A549 (cell line): ENCODE measurements around the gene TDO2. TPM values are rescaled to one million over a fixed set of nuclear protein-coding genes. Genes with fewer than 3 reads are reported as not detected.

ENCODE experiments used
- ATAC-seq, 2 experiments: fragments of 200-7000 bp in 1 of 2; fragments of >200 bp in 1 of 2; cut with Nextera tagmentation in 1 of 2; cut with Tn5 transposase in 1 of 2; 3 replicates each; pipeline versions ENCODE4 v1.8.0 to v1.9.1; 2018 to 2020; ENCODE audit warnings: mild to moderate bottlenecking in 1 of 2, moderate library complexity in 1 of 2
- CTCF ChIA-PET: fragments of 300-600 bp; sonication (Branson Sonifier 250); formaldehyde crosslinking; extraction: SDS; loops from one replicate; lab custom pipeline; 2021; ENCODE audit warnings: antibody characterized with exemption, inconsistent platforms; lab: Yijun Ruan, JAX
- POLR2A ChIA-PET: fragments of 350-600 bp; formaldehyde crosslinking; extraction: SDS; loops from one replicate; lab custom pipeline; 2021; ENCODE audit warnings: antibody characterized with exemption, inconsistent platforms; lab: Yijun Ruan, JAX
- DNase-seq, 2 experiments: peaks; one replicate each; pipeline versions ENCODE4 v3.0.0 to v3.0.0-alpha.2; 2011 to 2016; ENCODE audit warnings: low read depth in 1 of 2, low spot score in 1 of 2
- FAIRE-seq: peaks from 2 replicates; lab custom pipeline; 2011; peaks lifted over from hg19 to GRCh38; lab: Jason Lieb, UNC
- H3K27ac ChIP-seq, 2 experiments: fragments of >200 bp; sonication (Bioruptor Twin); formaldehyde crosslinking; 3 replicates each; pipeline ENCODE4 v1.5.1; 2016 to 2017
- H3K4me1 ChIP-seq: fragments of >200 bp; sonication (Bioruptor Twin); formaldehyde crosslinking; 3 replicates; pipeline ENCODE4 v1.6.1; 2016
- H3K4me2 ChIP-seq: fragments of >200 bp; sonication (Bioruptor Twin); formaldehyde crosslinking; 3 replicates; pipeline ENCODE4 v1.6.1; 2016
- H3K4me3 ChIP-seq: fragments of >200 bp; sonication (Bioruptor Twin); formaldehyde crosslinking; 3 replicates; pipeline ENCODE4 v1.5.1; 2016
- H3K9me3 ChIP-seq: fragments of >200 bp; sonication (Bioruptor Twin); formaldehyde crosslinking; 3 replicates; pipeline ENCODE4 v1.6.1; 2016
- CEBPB ChIP-seq, 2 experiments: fragments of >200 bp in 1 of 2; sonication (Bioruptor Twin) in 1 of 2; formaldehyde crosslinking in 1 of 2; IDR thresholded peaks; 2 replicates each; pipeline ENCODE4 v1.6.1; 2012 to 2016
- CHD2 ChIP-seq: fragments of 150-350 bp; IDR thresholded peaks from 2 replicates; pipeline ENCODE4 v1.6.1; 2014; ENCODE audit warnings: low read length; ENCODE audit not compliant: partially characterized antibody
- EHF ChIP-seq: fragments of 250-450 bp; sonication (Bioruptor Pico); IDR thresholded peaks from 2 replicates; pipeline ENCODE4 v1.5.0; 2020; ENCODE audit warnings: mild to moderate bottlenecking
- FOSL2 ChIP-seq, 2 experiments: fragments of 450-650 bp in 1 of 2; fragments of >200 bp in 1 of 2; sonication (Bioruptor Twin) in 1 of 2; formaldehyde crosslinking; IDR thresholded peaks; 2 replicates each; pipeline versions ENCODE4 v1.5.0 to v1.6.1; 2016 to 2020; ENCODE audit warnings: mild to moderate bottlenecking in 1 of 2, moderate library complexity in 1 of 2
- FOXS1 ChIP-seq: fragments of 250-450 bp; sonication (Bioruptor Pico); IDR thresholded peaks from 2 replicates; pipeline ENCODE4 v1.5.0; 2020; ENCODE audit warnings: mild to moderate bottlenecking, moderate library complexity
- GATA3 ChIP-seq: IDR thresholded peaks from 2 replicates; pipeline ENCODE4 v1.6.1; 2012; ENCODE audit warnings: borderline replicate concordance
- HEYL ChIP-seq: fragments of 250-450 bp; sonication (Bioruptor Pico); IDR thresholded peaks from 2 replicates; pipeline ENCODE4 v1.8.0; 2021; ENCODE audit warnings: mild to moderate bottlenecking, moderate library complexity
- HOXB5 ChIP-seq: fragments of 250-450 bp; sonication (Bioruptor Pico); IDR thresholded peaks from 2 replicates; pipeline ENCODE4 v1.5.0; 2020; ENCODE audit warnings: mild to moderate bottlenecking, moderate library complexity
- MYC ChIP-seq: IDR thresholded peaks from 2 replicates; pipeline ENCODE4 v1.6.1; 2012; ENCODE audit warnings: mild to moderate bottlenecking, inconsistent platforms, low read length, improper control_type of control experiment, borderline replicate concordance
- NFE2L2 ChIP-seq: fragments of 150-350 bp; conservative IDR thresholded peaks from 2 replicates; pipeline ENCODE4 v1.6.1; 2014; ENCODE audit warnings: low read length
- NR3C1 ChIP-seq: fragments of >200 bp; sonication (Bioruptor Twin); formaldehyde crosslinking; IDR thresholded peaks from 3 replicates; pipeline ENCODE4 v1.6.1; 2017
- PHF8 ChIP-seq: fragments of 200-600 bp; sonication (generic); IDR thresholded peaks from 2 replicates; pipeline ENCODE4 v1.6.1; 2016; ENCODE audit warnings: low read depth, mild to moderate bottlenecking, antibody characterized with exemption, moderate library complexity, borderline replicate concordance
- POLR2A ChIP-seq: IDR thresholded peaks from 2 replicates; pipeline ENCODE4 v1.6.1; 2012; ENCODE audit warnings: mild to moderate bottlenecking, low read length
- RCOR1 ChIP-seq: fragments of 150-350 bp; IDR thresholded peaks from 2 replicates; pipeline ENCODE4 v1.6.1; 2014; ENCODE audit warnings: antibody characterized with exemption, low read length, low read depth
- RNF2 ChIP-seq: fragments of 200-600 bp; sonication (generic); IDR thresholded peaks from 2 replicates; pipeline ENCODE4 v1.6.1; 2016; ENCODE audit warnings: low read depth, mild to moderate bottlenecking, antibody characterized with exemption, moderate library complexity, borderline replicate concordance
- SREBF2 ChIP-seq: fragments of 450-650 bp; IDR thresholded peaks from 2 replicates; pipeline ENCODE4 v1.6.1; 2014; ENCODE audit warnings: mild to moderate bottlenecking, moderate library complexity
- WGBS: methylation state at CpG from one replicate; pipeline ENCODE4 v1.1.6; 2017; ENCODE audit errors: missing lambda C conversion rate; 5-methylcytosine and 5-hydroxymethylcytosine counted together
- polyA plus RNA-seq, 4 experiments: library from polyadenylated mRNA; depleted of rRNA in 3 of 4; stranded (reverse); fragments of >200 nt; fragmentation: RNase III in 1 of 4; extraction: RNeasy Plus Mini Kit Qiagen cat#74134 plus additional on column Dnase treatment in 1 of 4; gene quantifications; 2 replicates in 3 of 4; 3 replicates in 1 of 4; pipeline ENCODE4 v1.2.3, GENCODE V29; 2011 to 2017
- TF ChIP-seq, protein P1 (sequence below): fragments of >200 bp; sonication (Bioruptor Twin); formaldehyde crosslinking; IDR thresholded peaks from 3 replicates; pipeline ENCODE4 v1.6.1; 2016
- TF ChIP-seq, protein P2 (sequence below): fragments of 150-350 bp; IDR thresholded peaks from 2 replicates; pipeline ENCODE4 v1.6.1; 2014; ENCODE audit warnings: low read depth, mild to moderate bottlenecking, low read length
- TF ChIP-seq, protein P3 (sequence below): fragments of 200-600 bp; sonication (generic); IDR thresholded peaks from 2 replicates; pipeline ENCODE4 v1.6.1; 2016; ENCODE audit warnings: antibody characterized with exemption, mild to moderate bottlenecking, moderate library complexity

Gene TDO2
- polyA plus RNA-seq, 2 of the 4 experiments (the other 2 are of a cell fraction), result 2.6 to 2.9 TPM

DNA sequence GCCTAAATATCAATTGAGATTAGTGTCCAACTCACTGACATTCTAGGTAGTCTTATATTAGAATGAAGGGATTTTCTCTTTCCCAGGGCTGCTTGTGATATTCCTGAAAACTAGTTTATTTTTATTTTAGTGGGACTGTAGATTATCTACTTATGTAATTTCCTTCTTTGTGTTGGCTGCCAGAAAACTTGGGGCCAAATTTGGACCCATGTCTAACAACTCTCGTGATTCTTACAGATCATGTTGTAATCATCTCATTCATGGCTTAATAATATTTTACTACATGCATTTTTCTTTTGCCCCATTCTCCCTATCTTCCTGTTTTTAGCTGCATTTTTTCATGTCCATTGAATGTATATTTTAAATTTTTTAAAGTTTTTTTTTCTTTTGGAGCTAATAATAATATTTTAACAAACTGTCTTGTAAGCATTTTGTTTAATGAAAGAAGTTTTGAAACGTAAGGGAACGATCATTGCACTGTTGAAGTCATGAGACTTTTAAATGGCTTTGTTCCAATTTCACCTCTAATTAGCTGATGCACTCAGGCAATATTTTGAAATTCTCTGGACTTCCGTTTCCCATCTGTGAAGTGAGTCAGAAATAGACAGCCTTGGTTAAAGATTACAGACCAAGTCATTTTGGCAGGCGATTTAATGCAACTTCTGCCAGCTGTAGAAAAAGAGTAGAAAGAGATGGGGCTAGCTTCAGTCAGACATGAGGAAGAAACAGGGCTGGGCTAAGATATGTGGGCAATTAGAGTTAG lies 14.3 kb upstream of the TDO2 start:
- WGBS, result 16% methylated on average over 5 of the region's 5 CpGs
- TF ChIP-seq, protein P1, sequence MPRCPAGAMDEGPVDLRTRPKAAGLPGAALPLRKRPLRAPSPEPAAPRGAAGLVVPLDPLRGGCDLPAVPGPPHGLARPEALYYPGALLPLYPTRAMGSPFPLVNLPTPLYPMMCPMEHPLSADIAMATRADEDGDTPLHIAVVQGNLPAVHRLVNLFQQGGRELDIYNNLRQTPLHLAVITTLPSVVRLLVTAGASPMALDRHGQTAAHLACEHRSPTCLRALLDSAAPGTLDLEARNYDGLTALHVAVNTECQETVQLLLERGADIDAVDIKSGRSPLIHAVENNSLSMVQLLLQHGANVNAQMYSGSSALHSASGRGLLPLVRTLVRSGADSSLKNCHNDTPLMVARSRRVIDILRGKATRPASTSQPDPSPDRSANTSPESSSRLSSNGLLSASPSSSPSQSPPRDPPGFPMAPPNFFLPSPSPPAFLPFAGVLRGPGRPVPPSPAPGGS, result no peak
- TF ChIP-seq FOSL2 (IDR thresholded peaks at IDR 0.05) (no peak), FOSL2 (CRISPR knock-in tag; IDR thresholded peaks at IDR 0.05) (peak; percentile 31; the same call in 1 of the 2 replicates)
- TF ChIP-seq, all 56 proteins: peak for 1
- ATAC-seq (no peak), FAIRE-seq (no peak), DNase-seq (peak in 1 of 2 experiments; percentile 9)
- Histone ChIP-seq H3K4me1 (0 out of 3 replicates have a peak, but pooled peaks cover 6% of the 10 kb centered on the region), H3K9me3 (no peaks in the 10 kb centered on the region), H3K27ac (no peak overlapping the region), H3K4me2 (0 out of 3 replicates have a peak overlapping the region, but pooled peaks have one; percentile 5), H3K4me3 (no peak overlapping the region)
- ChIA-PET POLR2A (interaction anchor here (0.6 kb wide), 1 partner anchor 38 kb away, joined by 3 read pairs; no protein-coding TSS in a partner anchor), CTCF (interaction anchor here (0.6 kb wide), 1 partner anchor 64 kb away, joined by 3 read pairs; no protein-coding TSS in a partner anchor)

DNA sequence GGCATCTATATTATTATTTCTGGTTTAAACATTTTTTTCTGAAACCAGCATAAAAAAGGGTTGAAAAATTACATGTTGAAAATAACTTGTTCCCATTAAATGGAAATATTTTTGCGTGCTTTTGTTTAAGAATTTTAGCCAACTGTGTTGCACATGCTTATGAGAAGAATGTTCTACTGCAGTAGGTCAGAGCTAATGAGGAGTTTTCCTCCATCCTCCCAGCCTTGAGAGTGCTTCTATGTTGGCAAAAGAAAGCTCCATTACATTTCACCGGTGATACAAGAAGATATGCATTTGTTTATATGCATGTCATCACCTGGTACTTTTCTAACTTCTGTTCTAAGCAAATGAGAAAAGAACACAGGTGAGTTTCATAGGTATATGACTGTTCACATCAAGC lies 13.6 kb upstream of the TDO2 start:
- ATAC-seq, result no peak
- TF ChIP-seq GATA3 (no peak), RNF2 (no peak), CEBPB (IDR thresholded peaks at IDR 0.05) (no peak), EHF (no peak), FOXS1 (CRISPR knock-in tag) (no peak), RCOR1 (no peak), HOXB5 (CRISPR knock-in tag) (no peak), CHD2 (no peak), NFE2L2 (no peak), PHF8 (no peak), MYC (no peak), POLR2A (no peak), NR3C1 (no peak), HEYL (CRISPR knock-in tag) (no peak), SREBF2 (no peak)
- TF ChIP-seq, protein P2, sequence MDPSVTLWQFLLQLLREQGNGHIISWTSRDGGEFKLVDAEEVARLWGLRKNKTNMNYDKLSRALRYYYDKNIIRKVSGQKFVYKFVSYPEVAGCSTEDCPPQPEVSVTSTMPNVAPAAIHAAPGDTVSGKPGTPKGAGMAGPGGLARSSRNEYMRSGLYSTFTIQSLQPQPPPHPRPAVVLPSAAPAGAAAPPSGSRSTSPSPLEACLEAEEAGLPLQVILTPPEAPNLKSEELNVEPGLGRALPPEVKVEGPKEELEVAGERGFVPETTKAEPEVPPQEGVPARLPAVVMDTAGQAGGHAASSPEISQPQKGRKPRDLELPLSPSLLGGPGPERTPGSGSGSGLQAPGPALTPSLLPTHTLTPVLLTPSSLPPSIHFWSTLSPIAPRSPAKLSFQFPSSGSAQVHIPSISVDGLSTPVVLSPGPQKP, result no peak
- TF ChIP-seq, protein P1, result no peak
- TF ChIP-seq, protein P3, sequence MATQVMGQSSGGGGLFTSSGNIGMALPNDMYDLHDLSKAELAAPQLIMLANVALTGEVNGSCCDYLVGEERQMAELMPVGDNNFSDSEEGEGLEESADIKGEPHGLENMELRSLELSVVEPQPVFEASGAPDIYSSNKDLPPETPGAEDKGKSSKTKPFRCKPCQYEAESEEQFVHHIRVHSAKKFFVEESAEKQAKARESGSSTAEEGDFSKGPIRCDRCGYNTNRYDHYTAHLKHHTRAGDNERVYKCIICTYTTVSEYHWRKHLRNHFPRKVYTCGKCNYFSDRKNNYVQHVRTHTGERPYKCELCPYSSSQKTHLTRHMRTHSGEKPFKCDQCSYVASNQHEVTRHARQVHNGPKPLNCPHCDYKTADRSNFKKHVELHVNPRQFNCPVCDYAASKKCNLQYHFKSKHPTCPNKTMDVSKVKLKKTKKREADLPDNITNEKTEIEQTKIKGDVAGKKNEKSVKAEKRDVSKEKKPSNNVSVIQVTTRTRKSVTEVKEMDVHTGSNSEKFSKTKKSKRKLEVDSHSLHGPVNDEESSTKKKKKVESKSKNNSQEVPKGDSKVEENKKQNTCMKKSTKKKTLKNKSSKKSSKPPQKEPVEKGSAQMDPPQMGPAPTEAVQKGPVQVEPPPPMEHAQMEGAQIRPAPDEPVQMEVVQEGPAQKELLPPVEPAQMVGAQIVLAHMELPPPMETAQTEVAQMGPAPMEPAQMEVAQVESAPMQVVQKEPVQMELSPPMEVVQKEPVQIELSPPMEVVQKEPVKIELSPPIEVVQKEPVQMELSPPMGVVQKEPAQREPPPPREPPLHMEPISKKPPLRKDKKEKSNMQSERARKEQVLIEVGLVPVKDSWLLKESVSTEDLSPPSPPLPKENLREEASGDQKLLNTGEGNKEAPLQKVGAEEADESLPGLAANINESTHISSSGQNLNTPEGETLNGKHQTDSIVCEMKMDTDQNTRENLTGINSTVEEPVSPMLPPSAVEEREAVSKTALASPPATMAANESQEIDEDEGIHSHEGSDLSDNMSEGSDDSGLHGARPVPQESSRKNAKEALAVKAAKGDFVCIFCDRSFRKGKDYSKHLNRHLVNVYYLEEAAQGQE, result no peak
- TF ChIP-seq, all 56 proteins: peak for 0
- DNase-seq (no peak), FAIRE-seq (no peak)
- Histone ChIP-seq H3K9me3 (no peaks in the 10 kb centered on the region), H3K4me1 (0 out of 3 replicates have a peak, but pooled peaks cover 6% of the 10 kb centered on the region), H3K4me3 (no peak overlapping the region), H3K27ac (no peak overlapping the region), H3K4me2 (no peak overlapping the region)
- 72% methylated on average over 2 of the region's 2 CpGs for WGBS
- CTCF ChIA-PET, result no interaction called here
- POLR2A ChIA-PET, result interaction anchor here (0.6 kb wide), 1 partner anchor 37 kb away, joined by 3 read pairs; no protein-coding TSS in a partner anchor
